AG04449 (cell line): ENCODE results near the gene EIF2B4.
A peak's percentile ranks its signal among the peaks of the same experiment; 100 is the strongest.

Experiments used
- CTCF ChIA-PET: fragments of 350-600 bp; formaldehyde crosslinking; extraction: SDS; loops from one replicate; lab custom pipeline; 2021; ENCODE audit warnings: antibody characterized with exemption; lab: Yijun Ruan, JAX
- POLR2A ChIA-PET: fragments of 400-600, 350-600 bp; formaldehyde crosslinking; extraction: SDS; loops from one replicate; lab custom pipeline; 2020; ENCODE audit warnings: antibody characterized with exemption, inconsistent platforms; lab: Yijun Ruan, JAX
- DNase-seq: peaks from one replicate; pipeline ENCODE4 v3.0.0-alpha.2; 2010; ENCODE audit warnings: low read depth, low spot score
- H3K4me3 ChIP-seq: 2 replicates; pipeline ENCODE4 v1.5.1; 2011; ENCODE audit warnings: low read depth, mild to moderate bottlenecking, control low read depth, low read length
- CTCF ChIP-seq: IDR thresholded peaks from one replicate; pipeline ENCODE4 v1.5.1; 2011; ENCODE audit warnings: mild to moderate bottlenecking, moderate library complexity, low read length, control low read depth, inconsistent platforms; ENCODE audit not compliant: insufficient read depth; ENCODE audit errors: missing control alignments

EIF2B4 gene

GRCh38 chr2:27375513-27376099, 5.5 kb upstream of the EIF2B4 start:
- ChIA-PET POLR2A (no interaction called here), CTCF (no interaction called here)

GRCh38 chr2:27373567-27373966, 3.4 kb upstream of the EIF2B4 start:
- CTCF ChIA-PET: no interaction called here
- no peak overlapping the region for H3K4me3 ChIP-seq
- no peak for DNase-seq
- POLR2A ChIA-PET: interaction anchor here (0.7 kb wide), 1 partner anchor 121 kb away, joined by 3 read pairs; no protein-coding TSS in a partner anchor
- no peak for TF ChIP-seq CTCF

More at GRCh38 chr2:27375513-27376099, 5.5 kb upstream of the EIF2B4 start:
- DNase-seq: no peak
- TF ChIP-seq CTCF: no peak
- H3K4me3 ChIP-seq: no peak overlapping the region

DNA sequence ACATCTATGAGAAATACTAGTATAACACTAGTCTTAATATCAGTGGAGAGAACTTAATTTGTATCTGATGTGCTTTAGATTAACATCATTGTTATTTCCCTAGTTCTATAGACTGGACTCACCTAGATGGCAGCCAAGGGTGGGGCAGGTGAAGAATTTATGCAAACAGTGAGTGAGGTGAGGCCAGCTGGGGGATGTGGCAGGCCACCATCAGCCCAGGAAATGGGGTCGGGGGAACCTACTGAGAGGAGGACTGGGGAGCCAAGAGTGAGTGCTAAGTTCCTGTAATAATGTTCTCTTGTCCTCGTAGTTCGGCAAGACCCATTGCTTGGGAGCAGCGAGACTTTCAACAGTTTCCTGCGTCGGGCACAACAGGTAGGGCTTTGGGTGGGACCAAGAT, 2.8 kb upstream of the EIF2B4 start:
- POLR2A ChIA-PET: interaction anchor here (0.7 kb wide), 1 partner anchor 120 kb away, joined by 3 read pairs; no protein-coding TSS in a partner anchor
- no peak for DNase-seq
- H3K4me3 ChIP-seq: no peak overlapping the region
- no peak for TF ChIP-seq CTCF
- CTCF ChIA-PET: no interaction called here

GRCh38 chr2:27370816-27371620, 880 bp upstream of the EIF2B4 start:
- H3K4me3 ChIP-seq: peak overlapping the region; percentile 94
- ChIA-PET CTCF (interaction anchor here (0.6 to 2.8 kb wide), 10 partner anchors 8 to 313 kb away, joined by 3 to 16 read pairs (median 4); partner anchors contain the start of gene ZNF513), POLR2A (interaction anchor here (1.4 to 3.2 kb wide), 3 partner anchors 8 to 58 kb away, joined by 5 to 32 read pairs (median 7); partner anchors contain the start of genes GTF3C2 and ZNF513)
- no peak for DNase-seq
- no peak for TF ChIP-seq CTCF

DNA sequence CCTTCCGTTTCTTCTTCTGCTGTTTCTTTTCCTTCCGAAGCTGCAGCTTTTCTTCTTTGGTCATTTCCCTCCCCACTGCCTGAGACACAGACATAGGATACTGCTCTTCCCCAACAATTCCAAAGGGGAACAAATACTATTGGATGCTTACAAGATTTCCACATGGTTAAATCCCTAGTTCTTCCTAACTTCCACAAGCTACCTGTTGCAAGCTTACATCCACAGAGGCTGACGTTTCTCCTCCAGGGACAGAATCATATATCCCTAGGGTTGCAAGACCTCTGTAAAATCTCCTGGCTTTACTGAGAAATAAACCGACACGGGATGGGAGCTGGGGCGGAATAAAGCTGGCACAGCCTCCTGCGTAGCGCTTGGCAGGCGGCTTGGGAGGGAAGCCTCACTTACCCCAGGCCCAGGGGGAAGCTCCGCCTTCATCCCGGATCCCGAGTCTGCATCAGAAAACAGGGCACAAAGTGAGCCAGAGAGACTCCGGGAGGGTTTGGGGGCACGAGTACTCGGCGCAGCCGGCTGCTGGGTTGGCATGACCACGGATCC, 590 bp downstream of the EIF2B4 start:
- TF ChIP-seq CTCF: no peak
- CTCF ChIA-PET: interaction anchor here (0.8 to 2.8 kb wide), 19 partner anchors 9 to 314 kb away, joined by 3 to 16 read pairs (median 5); partner anchors contain the start of genes GTF3C2, MPV17, NRBP1 and PPM1G
- peak overlapping the region; percentile 97 for H3K4me3 ChIP-seq
- POLR2A ChIA-PET: interaction anchor here (0.8 to 3.2 kb wide), 5 partner anchors 10 to 294 kb away, joined by 3 to 32 read pairs (median 3); partner anchors contain the start of genes GTF3C2, PPM1G, SLC4A1AP and SUPT7L
- no peak for DNase-seq
